Measurements from ENCODE around the gene CHST9. TPM values are rescaled to one million over a fixed set of nuclear protein-coding genes. Genes with fewer than 3 reads are reported as not detected.

CHST9 gene
- total RNA-seq, 1 donor from 2014 or later, result 0.49 TPM

DNA sequence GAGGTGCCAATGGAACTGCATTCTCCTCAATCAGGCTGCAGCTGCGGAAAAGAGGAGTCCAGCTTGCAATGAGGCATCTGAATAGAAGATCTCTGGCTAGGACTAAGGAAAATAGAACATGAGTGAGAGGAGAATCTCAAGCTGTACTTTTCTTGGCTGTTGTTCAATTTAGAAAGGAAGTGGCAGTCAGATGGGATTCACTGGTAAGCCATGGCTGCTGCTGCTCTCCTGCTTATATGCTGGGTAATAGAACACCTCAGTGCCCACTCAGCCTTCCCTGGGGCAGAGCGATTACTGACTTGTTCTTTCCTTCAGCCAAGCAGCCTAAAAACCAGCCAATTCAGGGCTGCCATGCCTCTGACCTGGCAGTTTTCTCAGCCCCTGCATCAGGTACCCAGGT, 17.6 kb upstream of the CHST9 start:
- H3K4me1 Mint-ChIP-seq, result no peaks in the 10 kb centered on the region
- H3K27me3 Mint-ChIP-seq (ENCODE audit: low read depth), result no peaks in the 10 kb centered on the region
- no peak overlapping the region for H3K4me3 Mint-ChIP-seq
- no peak overlapping the region for H3K27ac Mint-ChIP-seq (ENCODE audit: unreplicated experiment)
- no peaks in the 10 kb centered on the region for H3K9me3 Mint-ChIP-seq
- no peak for TF ChIP-seq CTCF (conservative IDR thresholded peaks at IDR 0.05)
- DNase-seq (ENCODE audit: low read depth, low spot score), result no peak
- no peaks in the 10 kb centered on the region for H3K36me3 Mint-ChIP-seq (ENCODE audit: low read depth)

DNA sequence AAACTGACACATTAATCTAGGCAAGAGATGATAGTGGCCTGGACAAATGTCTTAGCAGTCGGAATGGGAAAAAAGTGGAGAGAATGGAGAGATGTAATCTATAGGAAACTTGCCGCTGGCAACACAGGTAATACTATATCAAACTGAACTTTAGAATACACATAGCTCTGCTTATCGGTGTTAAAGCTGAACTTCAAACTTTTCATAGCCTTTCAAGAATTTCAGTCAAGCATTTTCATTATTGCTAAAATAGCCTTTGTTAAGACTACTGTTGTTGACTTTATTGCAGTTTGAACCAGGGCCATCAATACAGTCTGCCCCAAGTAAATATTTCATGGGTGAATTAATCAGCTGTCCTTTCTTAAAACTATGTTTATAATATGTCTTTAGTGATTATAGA, 12.9 kb upstream of the CHST9 start:
- Mint-ChIP-seq H3K4me3 (no peak overlapping the region), H3K27me3 (ENCODE audit: low read depth) (no peaks in the 10 kb centered on the region), H3K9me3 (no peaks in the 10 kb centered on the region), H3K4me1 (no peaks in the 10 kb centered on the region), H3K27ac (ENCODE audit: unreplicated experiment) (no peak overlapping the region), H3K36me3 (ENCODE audit: low read depth) (no peaks in the 10 kb centered on the region)
- no peak for TF ChIP-seq CTCF (conservative IDR thresholded peaks at IDR 0.05)
- no peak for DNase-seq (ENCODE audit: low read depth, low spot score)

DNA sequence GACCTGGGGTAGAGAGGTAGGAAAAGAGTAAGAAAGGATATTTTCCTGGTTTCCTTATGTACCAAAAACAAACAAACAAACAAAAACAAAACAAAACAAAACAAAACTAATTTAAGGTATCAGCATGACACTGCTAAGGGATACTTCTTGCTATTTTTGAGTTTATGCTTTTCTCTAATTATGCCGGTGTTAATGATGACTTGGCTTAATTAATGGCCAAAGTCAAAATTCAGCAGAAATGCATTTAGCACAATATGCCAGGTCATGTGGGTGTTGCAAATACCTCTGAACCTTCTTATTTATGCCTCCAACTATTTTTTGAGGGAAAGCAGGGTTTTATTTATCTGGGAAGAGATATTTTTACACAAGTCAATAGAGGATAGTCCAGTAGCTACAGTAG, 3.2 kb upstream of the CHST9 start:
- H3K27me3 Mint-ChIP-seq (ENCODE audit: low read depth), result peaks cover 42% of the 10 kb centered on the region
- no peak for TF ChIP-seq CTCF (conservative IDR thresholded peaks at IDR 0.05)
- no peak overlapping the region for H3K27ac Mint-ChIP-seq (ENCODE audit: unreplicated experiment)

DNA sequence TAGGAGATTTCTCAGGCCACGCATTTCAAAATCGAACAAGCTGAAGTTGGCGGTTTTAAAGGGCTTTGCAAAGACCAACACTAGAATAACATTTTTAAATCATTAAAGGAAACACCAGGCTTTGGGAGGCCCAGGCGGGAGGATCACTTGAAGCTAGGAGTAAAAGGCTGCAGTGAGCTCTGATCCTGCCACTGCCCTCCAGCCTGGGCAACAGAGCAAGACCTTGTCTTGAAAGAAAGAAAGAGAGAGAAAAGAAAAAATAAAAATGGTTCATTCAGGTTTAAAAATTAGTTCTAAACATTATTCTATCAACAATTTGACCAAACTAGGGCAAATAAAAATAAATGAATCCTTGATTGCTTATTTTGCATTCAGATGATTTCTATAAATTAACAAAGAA, 789 bp upstream of the CHST9 start:
- peak overlapping the region; percentile 90 for H3K4me3 Mint-ChIP-seq
- H3K4me1 Mint-ChIP-seq, result peaks cover 15% of the 10 kb centered on the region

More for the DNA sequence above, 3.2 kb upstream of the CHST9 start:
- no peaks in the 10 kb centered on the region for H3K36me3 Mint-ChIP-seq (ENCODE audit: low read depth)
- no peak overlapping the region for H3K4me3 Mint-ChIP-seq
- H3K9me3 Mint-ChIP-seq, result no peaks in the 10 kb centered on the region
- H3K4me1 Mint-ChIP-seq, result peaks cover 9% of the 10 kb centered on the region
- no peak for DNase-seq (ENCODE audit: low read depth, low spot score)

DNA sequence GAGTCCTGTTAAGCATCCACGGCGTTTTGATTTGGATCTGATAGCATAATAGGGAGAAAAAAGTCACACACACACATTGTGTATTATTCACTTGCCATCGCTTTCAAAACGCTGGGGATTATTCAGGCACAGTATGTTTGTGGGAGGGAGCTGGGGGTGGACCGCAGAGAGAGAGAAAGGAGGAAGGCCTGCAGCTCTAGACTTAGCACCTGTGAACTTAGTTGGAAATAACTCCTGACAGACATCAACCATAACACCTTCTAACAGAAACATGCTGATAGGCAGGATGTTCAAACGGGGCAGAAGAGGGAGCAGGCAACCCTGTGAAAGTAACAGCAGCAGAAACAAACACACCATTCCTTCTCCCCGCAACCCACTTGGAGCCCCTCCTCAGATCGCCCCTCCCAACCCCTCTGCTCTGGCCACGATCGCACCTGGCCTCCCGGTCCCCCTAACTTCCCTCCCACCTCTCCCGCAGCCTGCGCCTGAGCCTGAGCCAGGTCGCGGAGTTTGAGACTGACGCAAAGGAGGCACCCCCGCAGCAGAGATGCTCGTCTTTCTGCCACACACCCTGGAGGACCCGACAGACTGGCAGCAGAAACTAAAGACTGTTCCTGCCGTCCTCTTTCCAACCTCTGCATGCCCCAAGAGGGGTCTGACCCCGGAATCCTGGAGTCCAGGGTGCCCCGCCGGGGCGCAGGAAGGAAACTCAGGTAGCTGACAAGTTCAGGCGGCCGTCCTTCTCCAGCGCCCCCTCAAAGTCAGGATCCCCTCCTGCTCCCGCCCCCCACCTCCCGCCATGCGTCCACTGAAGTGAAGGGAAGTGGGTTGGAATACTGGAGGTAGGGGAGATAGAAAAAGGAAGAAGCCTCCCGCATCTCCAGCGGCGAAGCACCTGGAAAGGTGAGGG, 738 bp downstream of the CHST9 start:
- Mint-ChIP-seq H3K4me3 (peak overlapping the region; percentile 82), H3K9me3 (no peaks in the 10 kb centered on the region), H3K36me3 (ENCODE audit: low read depth) (no peaks in the 10 kb centered on the region), H3K27ac (ENCODE audit: unreplicated experiment) (no peak overlapping the region), H3K4me1 (peaks cover 15% of the 10 kb centered on the region), H3K27me3 (ENCODE audit: low read depth) (peaks cover 60% of the 10 kb centered on the region)
- no peak for DNase-seq (ENCODE audit: low read depth, low spot score)
- TF ChIP-seq CTCF (conservative IDR thresholded peaks at IDR 0.05), result no peak

More for the DNA sequence above, 789 bp upstream of the CHST9 start:
- H3K9me3 Mint-ChIP-seq, result no peaks in the 10 kb centered on the region
- H3K27ac Mint-ChIP-seq (ENCODE audit: unreplicated experiment), result no peak overlapping the region
- TF ChIP-seq CTCF (conservative IDR thresholded peaks at IDR 0.05), result no peak
- DNase-seq (ENCODE audit: low read depth, low spot score), result no peak
- no peaks in the 10 kb centered on the region for H3K36me3 Mint-ChIP-seq (ENCODE audit: low read depth)
- peaks cover 59% of the 10 kb centered on the region for H3K27me3 Mint-ChIP-seq (ENCODE audit: low read depth)

Measured in neural crest cell (in vitro differentiated cells).